ENCODE measurements around the gene FGR. TPM values are rescaled to one million over a fixed set of nuclear protein-coding genes. Genes with fewer than 3 reads are reported as not detected.

FGR gene
- 0.16 TPM in 1 of 2 replicates, not detected in the other for total RNA-seq

DNA sequence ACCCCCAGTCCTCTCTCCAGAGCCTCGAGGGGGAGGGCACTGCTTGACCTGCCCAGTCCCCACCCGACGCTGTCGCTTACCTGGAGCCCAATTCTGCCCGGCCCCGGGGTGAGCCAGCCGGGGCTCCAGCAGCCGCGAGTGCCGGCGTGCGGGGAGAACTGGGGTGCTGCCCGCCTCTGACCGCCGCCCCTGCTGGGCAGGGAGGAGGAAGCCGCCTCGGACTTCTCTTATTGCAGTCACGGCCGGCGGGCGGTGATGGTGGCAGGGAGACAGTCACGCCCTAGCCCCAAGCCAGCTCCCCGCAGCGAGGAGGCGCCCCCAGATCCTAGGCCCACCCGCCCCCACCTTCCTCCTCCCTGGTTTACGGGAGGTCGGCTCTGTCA is at the start of gene FGR:
Gene FGR, minus strand, starts transcription at position 201 of the 383 bp plus-strand sequence. CDS start 11,269 bp downstream, outside the sequence.

GRCh38 chr1:27671964-27672749 is 37.2 kb upstream of the FGR start, which contains the start of gene IFI6:
Gene IFI6, minus strand, starts transcription at chr1:27672192. Its CDS starts 2,878 bp downstream, at chr1:27669314.

GRCh38 chr1:27603681-27604578 is 31.1 kb downstream of the FGR start, which contains the start of gene AHDC1:
Gene AHDC1, minus strand, starts transcription at chr1:27604144. Its CDS starts 52,029 bp downstream, at chr1:27552115.

Other genes starting within 250 kb of the FGR start
- 0.18 and 0.32 TPM in 2 replicates for gene GPR3, start 242.6 kb downstream of the FGR start, total RNA-seq
- 31.2 and 34.7 TPM in 2 replicates for gene WASF2, start 145.0 kb downstream of the FGR start, total RNA-seq
- 15.3 and 18.3 TPM in 2 replicates for gene AHDC1, start 31.0 kb downstream of the FGR start, total RNA-seq
- 27.4 and 67.4 TPM in 2 replicates for gene IFI6, start 37.0 kb upstream of the FGR start, total RNA-seq
- gene FAM76A, start 90.8 kb upstream of the FGR start, total RNA-seq: 3.9 and 4.7 TPM in 2 replicates
- gene STX12, start 138.0 kb upstream of the FGR start, total RNA-seq: 61.6 and 68.4 TPM in 2 replicates
- 39.7 and 41.5 TPM in 2 replicates for gene PPP1R8, start 195.6 kb upstream of the FGR start, total RNA-seq
- gene THEMIS2, start 237.4 kb upstream of the FGR start, total RNA-seq: 2.5 and 7.1 TPM in 2 replicates